Measurements from ENCODE around the gene PNPLA4. TPM values are rescaled to one million over a fixed set of nuclear protein-coding genes. Genes with fewer than 3 reads are reported as not detected.

The PNPLA4 gene
- total RNA-seq, 1 experiment from 2014 or later, result 1.3 TPM

- H3K36me3 ChIP-seq (ENCODE audit: control insufficient read depth, insufficient read depth, low read length), result no peaks in the 10 kb centered on the region
- H3K4me3 ChIP-seq (ENCODE audit: low read depth in 2 of 2, low read length in 2 of 2), result no peak overlapping the region
- H3K27ac ChIP-seq (ENCODE audit: low read length), result no peak overlapping the region
- no TSS peak for BruUV-seq (replicated peaks)
- no peaks in the 10 kb centered on the region for H3K4me1 ChIP-seq (ENCODE audit: control insufficient read depth, insufficient read depth, low read length)
- no peak for ATAC-seq
- intact Hi-C loops (cut with micrococcal nuclease; ENCODE audit: unreplicated experiment), result no loop called here
- CTCF ChIA-PET, result no interaction called here
- H3K9me3 ChIP-seq (ENCODE audit: control insufficient read depth, insufficient read depth, low read depth, low read length), result no peaks in the 10 kb centered on the region
- TF ChIP-seq SIN3A (IDR thresholded peaks at IDR 0.05; ENCODE audit: borderline replicate concordance, insufficient read depth, low read depth, low read length) (no peak), POLR2AphosphoS5 (IDR thresholded peaks at IDR 0.05; ENCODE audit: low read depth, low read length) (no peak), CTCF (IDR thresholded peaks at IDR 0.05) (no peak), REST (IDR thresholded peaks at IDR 0.05; ENCODE audit: insufficient read depth in 1 of 2, low read depth in 2 of 2, low read length in 1 of 2) (no peak), TCF7L2 (IDR thresholded peaks at IDR 0.05; ENCODE audit: low read depth, low read length) (no peak)
- POLR2A ChIA-PET, result no interaction called here
- DNase-seq (ENCODE audit: low read depth, low spot score), result no peak
- in situ Hi-C loops (cut with HindIII; ENCODE audit: low pct_unique_long_range_greater_than_20kb, low sequenced_read_pairs), result no loop called here
- no peaks in the 10 kb centered on the region for H3K27me3 ChIP-seq (ENCODE audit: control insufficient read depth, insufficient read depth, low read length)
Measured at GRCh38 chrX:7908821-7909220, 18.4 kb downstream of the PNPLA4 start.

- ATAC-seq (no peak), DNase-seq (ENCODE audit: low read depth, low spot score) (no peak)
- Histone ChIP-seq H3K27me3 (ENCODE audit: control insufficient read depth, insufficient read depth, low read length) (no peaks in the 10 kb centered on the region), H3K4me3 (ENCODE audit: low read depth in 2 of 2, low read length in 2 of 2) (no peak overlapping the region), H3K4me1 (ENCODE audit: control insufficient read depth, insufficient read depth, low read length) (no peaks in the 10 kb centered on the region), H3K27ac (ENCODE audit: low read length) (no peak overlapping the region), H3K9me3 (ENCODE audit: control insufficient read depth, insufficient read depth, low read depth, low read length) (no peaks in the 10 kb centered on the region), H3K36me3 (ENCODE audit: control insufficient read depth, insufficient read depth, low read length) (no peaks in the 10 kb centered on the region)
- ChIA-PET CTCF (no interaction called here), POLR2A (no interaction called here)
- TF ChIP-seq SIN3A (IDR thresholded peaks at IDR 0.05; ENCODE audit: borderline replicate concordance, insufficient read depth, low read depth, low read length) (no peak), CTCF (IDR thresholded peaks at IDR 0.05) (no peak), TCF7L2 (IDR thresholded peaks at IDR 0.05; ENCODE audit: low read depth, low read length) (no peak), POLR2AphosphoS5 (IDR thresholded peaks at IDR 0.05; ENCODE audit: low read depth, low read length) (no peak), REST (IDR thresholded peaks at IDR 0.05; ENCODE audit: insufficient read depth in 1 of 2, low read depth in 2 of 2, low read length in 1 of 2) (no peak)
- intact Hi-C loops (cut with micrococcal nuclease; ENCODE audit: unreplicated experiment) (no loop called here), in situ Hi-C loops (cut with HindIII; ENCODE audit: low pct_unique_long_range_greater_than_20kb, low sequenced_read_pairs) (no loop called here)
- BruUV-seq (replicated peaks), result no TSS peak
Measured at GRCh38 chrX:7904562-7904961, 22.7 kb downstream of the PNPLA4 start.

Measured in Panc1 (cell line).